Stromal cell of bone marrow (primary cell): ENCODE data around the gene UACA.
"Not testable (repeated sequence)": the region's sequence is repeated elsewhere in the genome, so short reads cannot be mapped to it uniquely, and the experiment has no call there.

Experiments used
- DNase-seq: peaks from one replicate; pipeline ENCODE4 v3.0.0-alpha.2; 2012; ENCODE audit warnings: low read depth

Gene UACA

GRCh38 chr15:70763120-70763949 is at the start of gene UACA:
TSS of gene UACA (minus strand) at chr15:70763558. CDS start at chr15:70763407, 151 bp downstream.
- DNase-seq, result peak; percentile 91

DNA sequence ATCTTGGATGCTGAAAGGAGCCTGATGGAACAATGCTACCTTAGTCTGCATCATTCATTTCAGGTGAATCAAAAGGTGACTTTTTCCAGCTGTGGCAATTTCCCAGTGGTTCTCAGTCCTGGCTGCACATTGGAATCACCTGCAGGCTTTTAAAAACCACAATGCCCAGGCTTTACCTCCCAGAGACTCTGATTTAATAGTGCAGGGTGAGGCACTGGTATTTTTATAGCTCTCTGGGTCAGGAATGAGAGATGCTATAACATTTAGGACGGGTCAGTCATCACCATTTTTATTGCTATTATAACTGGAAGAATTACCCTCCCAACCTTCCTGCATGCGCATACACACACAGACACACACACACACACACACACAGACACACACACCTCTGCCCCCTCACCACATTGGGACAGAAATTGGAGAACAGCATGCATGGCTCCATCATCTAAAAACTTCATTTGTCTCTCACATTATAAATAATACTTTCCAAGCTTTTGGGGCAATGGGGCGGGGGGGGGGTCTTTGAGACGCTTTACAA is 49.5 kb upstream of the UACA start:
- no peak for DNase-seq

DNA sequence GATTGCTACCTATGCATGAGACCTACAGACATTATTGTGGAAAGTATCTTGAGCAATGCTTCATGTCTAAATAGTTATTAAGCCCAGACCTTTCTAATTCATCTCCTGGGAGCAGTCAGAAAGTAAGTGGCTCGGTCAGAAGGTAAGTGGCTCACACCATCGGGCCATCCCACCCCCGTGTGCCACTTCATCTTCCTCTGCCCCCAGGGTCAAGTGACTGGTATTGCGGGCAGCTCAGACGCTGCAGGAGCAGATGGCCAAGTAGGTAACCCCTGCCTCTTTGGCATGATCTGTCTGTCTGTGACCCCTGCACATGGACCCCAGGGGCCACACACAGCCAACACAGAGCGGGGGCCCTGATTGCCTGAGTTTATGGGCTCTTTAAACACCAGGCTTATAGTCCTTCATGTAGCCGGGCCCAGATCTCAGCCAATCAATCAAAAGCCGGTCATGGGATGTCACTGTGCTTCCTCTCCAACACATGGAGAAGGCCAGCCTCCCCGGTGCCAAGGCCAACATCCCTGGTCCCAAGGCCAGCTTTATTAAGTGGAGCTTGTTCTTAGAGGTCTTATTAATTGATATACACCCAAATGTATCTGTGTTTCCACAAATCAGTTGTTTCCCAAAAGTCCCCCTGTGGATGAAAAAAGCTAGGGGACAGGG is 47.7 kb upstream of the UACA start:
- no peak for DNase-seq

DNA sequence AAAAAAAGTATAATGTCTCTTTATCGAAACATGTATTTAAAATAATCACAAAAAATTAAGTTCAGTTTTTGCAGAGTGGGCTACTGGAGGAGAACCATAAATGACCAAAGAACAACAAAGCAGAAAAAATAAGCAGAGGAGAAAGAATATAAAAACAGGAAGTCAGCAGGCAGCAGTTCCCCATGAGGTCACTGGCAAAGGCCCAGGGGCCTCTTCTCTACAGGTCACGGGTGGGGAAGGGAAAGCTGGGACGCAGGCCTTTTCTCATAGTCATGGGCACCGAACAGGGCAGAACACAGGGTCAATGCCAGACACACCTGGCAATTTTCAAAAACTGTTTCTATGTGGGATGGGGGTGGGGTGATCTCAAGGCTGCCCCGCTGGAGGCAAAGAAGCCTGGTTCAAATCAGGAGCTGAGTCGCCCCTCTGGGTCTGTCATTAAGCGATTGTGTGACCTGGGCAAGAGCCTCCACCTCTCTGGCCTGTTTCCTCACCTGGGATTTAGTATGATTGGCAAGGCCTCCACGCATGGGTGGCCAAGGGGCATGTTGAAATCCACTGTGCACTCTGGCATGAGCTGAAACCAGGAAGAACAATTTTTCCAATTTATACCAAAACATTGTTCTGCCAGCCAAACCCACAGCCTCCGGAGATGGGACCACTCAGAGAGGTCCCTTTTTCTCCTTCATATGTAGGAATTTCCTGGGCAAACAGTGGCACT is 43.8 kb upstream of the UACA start:
- no peak for DNase-seq

- not testable (repeated sequence) for DNase-seq
Observed at GRCh38 chr15:70804388-70804787, 41.0 kb upstream of the UACA start.

- no peak for DNase-seq
Observed at GRCh38 chr15:70802629-70803028, 39.3 kb upstream of the UACA start.

- no peak for DNase-seq
Observed at GRCh38 chr15:70801109-70801508, 37.8 kb upstream of the UACA start.

DNA sequence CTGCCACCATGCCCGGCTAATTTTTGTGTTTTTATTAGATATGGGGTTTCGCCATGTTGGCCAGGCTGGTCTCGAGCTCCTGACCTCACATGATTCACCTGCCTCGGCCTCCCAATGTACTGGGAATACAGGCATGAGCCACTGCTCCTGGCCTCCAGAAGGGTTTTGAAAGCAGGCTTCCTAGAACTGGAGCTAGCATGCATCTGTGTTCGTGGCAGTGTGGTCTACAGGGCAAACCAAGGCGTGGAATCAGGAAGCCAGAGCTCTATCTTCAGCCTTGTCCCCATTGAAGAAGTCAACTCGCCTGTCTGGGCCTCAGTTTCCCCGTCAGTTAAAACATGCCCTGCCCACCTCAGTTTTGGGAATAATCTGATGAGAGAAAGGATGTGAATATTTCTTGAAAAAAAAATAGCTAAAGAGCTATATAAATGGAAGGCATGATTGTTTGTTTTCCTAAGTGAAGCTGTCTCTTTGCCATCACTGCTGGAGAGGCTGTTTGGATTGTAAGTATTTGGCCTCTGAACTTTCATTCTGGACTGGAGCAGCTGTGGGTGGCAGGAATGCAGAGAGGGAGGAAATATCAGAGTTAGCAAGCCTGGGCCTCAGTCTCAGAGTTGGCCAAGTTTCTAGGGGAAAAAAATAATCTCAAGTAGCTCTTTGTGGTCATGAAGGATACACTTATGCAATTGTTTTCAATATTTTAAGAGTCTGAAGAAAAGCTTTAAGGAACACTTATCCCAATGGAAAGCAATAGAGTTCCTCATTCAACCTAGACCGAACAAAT is 36.5 kb upstream of the UACA start:
- DNase-seq, result peak; percentile 99

- no peak for DNase-seq
Observed at GRCh38 chr15:70797464-70797863, 34.1 kb upstream of the UACA start.

GRCh38 chr15:70796516-70797310 is 33.4 kb upstream of the UACA start:
- DNase-seq, result no peak

GRCh38 chr15:70795311-70795665 is 31.9 kb upstream of the UACA start:
- peak; percentile 90 for DNase-seq

DNA sequence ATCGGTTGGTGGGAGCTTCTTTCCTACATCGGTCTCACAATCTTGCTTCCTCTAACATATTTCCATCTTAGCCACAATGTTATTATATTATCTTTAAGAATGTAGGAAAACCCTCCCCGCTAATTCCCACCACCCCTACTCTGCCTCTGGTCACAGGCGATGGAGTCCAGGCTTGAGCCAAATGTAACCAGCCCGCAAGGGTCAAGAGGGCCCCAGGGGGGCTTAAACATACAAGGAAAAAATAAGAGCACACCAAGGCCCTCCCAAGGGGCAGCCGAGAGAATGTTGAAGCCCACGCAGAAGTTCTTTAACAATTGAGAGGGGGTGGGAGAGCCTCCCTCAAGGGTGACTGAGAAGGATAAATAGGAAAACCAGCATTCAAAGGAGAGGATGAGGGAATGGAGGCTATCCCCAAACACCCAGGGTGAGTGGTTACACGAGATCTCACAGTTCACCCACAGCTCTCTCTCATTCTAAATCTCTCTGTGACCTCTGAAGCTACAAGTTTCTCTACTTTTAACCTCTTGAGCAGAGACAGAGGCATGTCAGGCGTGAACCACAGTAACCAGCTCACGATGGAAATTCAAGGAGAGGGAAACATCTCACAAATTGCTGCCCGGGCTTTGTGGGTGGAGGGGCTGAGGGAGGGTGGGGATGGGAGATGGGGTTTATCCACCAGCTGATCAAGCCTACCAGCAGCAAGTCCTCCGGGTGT is 31.4 kb upstream of the UACA start:
- peak; percentile 70 for DNase-seq

GRCh38 chr15:70793694-70794093 is 30.3 kb upstream of the UACA start:
- no peak for DNase-seq

DNA sequence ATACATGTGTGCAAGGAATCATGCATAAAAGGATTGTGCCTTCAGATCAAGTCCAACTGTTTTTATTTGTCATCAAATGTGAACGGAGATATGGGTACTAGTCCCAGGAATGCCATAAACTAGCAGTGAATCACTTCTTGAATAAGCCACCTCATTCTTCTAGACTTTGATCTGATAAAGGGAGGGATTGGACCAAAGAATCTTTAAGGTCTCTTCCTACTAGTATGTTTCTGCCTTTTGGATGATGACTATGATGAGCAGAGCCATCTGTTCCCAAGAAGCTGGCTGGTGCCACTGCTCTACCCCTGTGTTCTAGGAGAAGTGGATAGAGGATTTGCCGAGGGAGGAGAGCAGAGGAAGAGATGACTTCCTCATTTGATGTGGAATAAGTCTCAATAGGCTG is 28.8 kb upstream of the UACA start:
- no peak for DNase-seq

- DNase-seq, result no peak
Observed at GRCh38 chr15:70791259-70791658, 27.9 kb upstream of the UACA start.

- DNase-seq, result no peak
Observed at GRCh38 chr15:70789213-70789612, 25.9 kb upstream of the UACA start.

DNA sequence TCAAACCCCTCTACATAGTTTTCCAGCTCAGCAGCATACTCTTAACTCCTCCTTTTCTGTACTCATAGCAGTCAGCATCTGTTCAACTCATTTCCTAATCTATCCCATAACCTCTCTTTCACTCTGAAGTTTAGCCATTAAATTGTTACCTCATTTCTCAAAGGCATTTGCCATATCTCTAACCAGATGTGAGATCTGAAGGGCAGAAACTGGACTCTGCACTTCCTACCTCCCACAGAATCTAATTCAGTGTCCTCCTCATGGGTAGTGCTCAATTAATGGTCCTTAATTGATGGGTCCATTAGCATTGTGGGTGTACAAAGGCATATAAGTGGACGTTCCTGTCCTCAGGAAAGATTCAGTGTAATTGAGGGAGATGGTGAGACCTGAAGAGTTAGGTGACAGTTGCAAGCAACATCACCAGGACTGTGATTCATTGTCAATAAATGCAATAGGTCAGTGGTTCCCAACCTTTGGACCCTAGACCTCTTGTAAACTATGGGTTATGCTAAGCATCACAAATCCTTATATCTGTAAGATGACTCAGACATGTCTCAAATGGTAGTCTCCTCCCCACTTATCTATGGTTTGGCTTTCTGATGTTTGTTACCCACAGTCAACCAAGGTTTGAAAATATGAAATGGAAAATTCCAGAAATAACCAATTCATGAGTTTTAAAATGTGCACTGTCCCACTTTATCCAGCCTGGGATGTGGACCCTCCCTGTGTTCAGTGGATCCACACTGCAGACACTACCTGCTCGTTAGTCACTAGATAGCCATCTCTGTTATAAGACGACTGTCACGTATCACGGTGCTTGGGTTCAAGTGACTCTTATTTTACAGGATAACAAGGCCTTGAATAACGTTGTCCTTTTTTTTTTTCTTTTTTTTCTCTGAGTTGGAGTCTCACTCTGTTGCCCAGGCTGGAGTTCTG is 25.0 kb upstream of the UACA start:
- DNase-seq, result no peak

DNA sequence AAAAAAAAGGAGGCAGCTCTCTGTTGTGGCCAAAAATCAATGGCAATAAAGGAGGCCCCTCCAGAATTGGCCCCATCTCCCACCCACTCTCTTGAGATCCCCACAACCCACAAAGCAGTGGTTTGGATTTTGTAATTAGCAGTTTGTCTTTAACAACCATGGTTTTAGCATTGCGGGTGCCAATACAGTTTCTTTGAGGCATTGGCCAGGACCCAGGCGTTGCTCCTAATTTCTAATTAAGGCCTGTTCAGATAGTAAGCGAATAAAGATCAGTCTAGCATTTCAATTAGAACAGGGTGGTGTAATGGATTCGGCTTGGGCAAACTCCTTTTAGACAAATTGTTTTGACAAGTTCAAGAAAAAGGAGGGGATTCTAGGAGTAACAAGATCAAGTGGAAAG is 23.6 kb upstream of the UACA start:
- DNase-seq, result no peak

- no peak for DNase-seq
Observed at GRCh38 chr15:70783610-70784022, 20.3 kb upstream of the UACA start.
